SK-N-SH treated with all-trans-retinoic acid at 6 μM for 48 hours (cell line): ENCODE results near the gene MT1M.
"Not testable (repeated sequence)": the region's sequence is repeated elsewhere in the genome, so short reads cannot be mapped to it uniquely, and the experiment has no call there.

ENCODE experiments used
- ATAC-seq: fragments of 200-7000 bp; cut with Tn5 transposase; 3 replicates; pipeline ENCODE4 v1.9.1; 2020; ENCODE audit warnings: mild to moderate bottlenecking, moderate library complexity
- BACH2 ChIP-seq: fragments of 250-450 bp; sonication (Bioruptor Pico); IDR thresholded peaks from 2 replicates; pipeline ENCODE4 v1.9.0; 2021; ENCODE audit warnings: mild to moderate bottlenecking, borderline replicate concordance
- CSDC2 ChIP-seq: fragments of 250-450 bp; sonication (Bioruptor Pico); IDR thresholded peaks from 2 replicates; pipeline ENCODE4 v1.5.0; 2020; ENCODE audit warnings: mild to moderate bottlenecking, moderate library complexity
- CSRNP3 ChIP-seq: fragments of 250-450 bp; sonication (Bioruptor Pico); IDR thresholded peaks from 2 replicates; pipeline ENCODE4 v1.5.1; 2021; ENCODE audit warnings: mild to moderate bottlenecking, moderate library complexity
- ESRRG ChIP-seq: fragments of 250-450 bp; sonication (Bioruptor Pico); IDR thresholded peaks from 2 replicates; pipeline ENCODE4 v1.6.1; 2021; ENCODE audit warnings: mild to moderate bottlenecking
- GLIS3 ChIP-seq: fragments of 250-450 bp; sonication (Bioruptor Pico); IDR thresholded peaks from 2 replicates; pipeline ENCODE4 v1.5.0; 2020; ENCODE audit warnings: mild to moderate bottlenecking, moderate library complexity
- ISL1 ChIP-seq: fragments of 250-450 bp; sonication (Bioruptor Pico); IDR thresholded peaks from 2 replicates; pipeline ENCODE4 v2.1.2; 2022; ENCODE audit warnings: mild to moderate bottlenecking, moderate library complexity
- PATZ1 ChIP-seq: fragments of 250-450 bp; sonication (Bioruptor Pico); IDR thresholded peaks from 2 replicates; pipeline ENCODE4 v1.8.0; 2020; ENCODE audit warnings: mild to moderate bottlenecking, moderate library complexity, borderline replicate concordance
- PPARA ChIP-seq: fragments of 250-450 bp; sonication (Bioruptor Pico); IDR thresholded peaks from 2 replicates; pipeline ENCODE4 v1.5.0; 2020; ENCODE audit warnings: mild to moderate bottlenecking, borderline replicate concordance
- RARB ChIP-seq: fragments of 250-450 bp; sonication (Bioruptor Pico); IDR thresholded peaks from 2 replicates; pipeline ENCODE4 v1.8.0; 2021; ENCODE audit warnings: mild to moderate bottlenecking, moderate library complexity
- SNAI2 ChIP-seq: fragments of 250-450 bp; sonication (Bioruptor Pico); IDR thresholded peaks from 2 replicates; pipeline ENCODE4 v1.5.0; 2020; ENCODE audit warnings: mild to moderate bottlenecking, moderate library complexity
- TCF4 ChIP-seq: fragments of 250-450 bp; sonication (Bioruptor Pico); IDR thresholded peaks from 2 replicates; pipeline ENCODE4 v1.8.0; 2021; ENCODE audit warnings: mild to moderate bottlenecking, moderate library complexity, borderline replicate concordance
- TOX ChIP-seq: fragments of 250-450 bp; sonication (Bioruptor Pico); IDR thresholded peaks from 2 replicates; pipeline ENCODE4 v1.8.0; 2021; ENCODE audit warnings: mild to moderate bottlenecking, moderate library complexity, borderline replicate concordance
- TSHZ2 ChIP-seq: fragments of 250-450 bp; sonication (Bioruptor Pico); IDR thresholded peaks from 2 replicates; pipeline ENCODE4 v1.5.0; 2020; ENCODE audit warnings: mild to moderate bottlenecking, moderate library complexity
- ZNF565 ChIP-seq: fragments of 450-650 bp; formaldehyde crosslinking; conservative IDR thresholded peaks from 2 replicates; pipeline ENCODE4 v1.5.0; 2020; ENCODE audit warnings: low read depth, mild to moderate bottlenecking, moderate library complexity
- ZNF70 ChIP-seq: fragments of 450-650 bp; formaldehyde crosslinking; IDR thresholded peaks from 2 replicates; pipeline ENCODE4 v1.5.0; 2020; ENCODE audit warnings: mild to moderate bottlenecking, moderate library complexity
- ZNF8 ChIP-seq: fragments of 450-650 bp; formaldehyde crosslinking; IDR thresholded peaks from 2 replicates; pipeline ENCODE4 v1.5.0; 2020; ENCODE audit warnings: mild to moderate bottlenecking, moderate library complexity
- TF ChIP-seq, protein P1 (sequence below): fragments of 250-450 bp; sonication (Bioruptor Pico); IDR thresholded peaks from 2 replicates; pipeline ENCODE4 v1.8.0; 2021; ENCODE audit warnings: low read depth, mild to moderate bottlenecking, moderate library complexity, borderline replicate concordance

MT1M gene

DNA sequence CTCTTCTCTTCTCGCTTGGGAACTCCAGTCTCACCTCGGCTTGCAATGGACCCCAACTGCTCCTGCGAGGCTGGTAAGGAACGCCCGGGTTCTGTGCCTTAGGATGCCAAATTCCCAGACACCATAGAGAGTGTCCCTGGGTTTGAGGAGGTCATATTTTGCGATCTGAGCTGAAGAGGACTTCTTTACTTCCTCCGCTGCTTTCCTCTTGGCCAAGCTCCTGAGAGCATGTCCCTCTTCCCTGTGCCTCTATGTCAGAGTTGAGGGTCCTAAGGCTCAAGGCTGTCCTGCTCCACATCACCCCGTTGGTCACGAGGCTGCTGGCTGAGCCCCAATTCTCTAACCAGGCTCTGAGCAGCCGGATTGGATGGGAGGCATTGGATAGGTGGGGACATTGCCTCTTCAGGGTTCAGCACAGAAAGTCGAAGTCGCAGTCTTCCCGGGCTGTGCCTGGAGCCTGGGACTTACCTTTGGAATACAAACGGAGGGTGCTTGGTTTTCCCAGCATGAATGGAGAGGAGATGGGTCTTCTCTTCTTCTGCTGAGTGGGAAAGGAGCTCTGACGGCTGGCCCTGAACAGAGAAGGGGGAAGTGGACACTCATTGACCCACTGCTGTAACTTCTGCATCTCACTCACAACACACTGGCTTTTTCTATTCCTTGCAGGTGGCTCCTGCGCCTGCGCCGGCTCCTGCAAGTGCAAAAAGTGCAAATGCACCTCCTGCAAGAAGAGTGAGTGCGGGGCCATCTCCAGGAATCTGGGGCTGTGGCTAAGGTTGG, 37.6 kb downstream of the MT1M start:
- ATAC-seq, result no peak
- TF ChIP-seq CSRNP3 (CRISPR knock-in tag) (no peak), RARB (CRISPR knock-in tag) (no peak), ZNF8 (CRISPR knock-in tag) (no peak), ESRRG (CRISPR knock-in tag) (no peak)

- ATAC-seq, result no peak
- no peak for TF ChIP-seq RARB (CRISPR knock-in tag)
- TF ChIP-seq TSHZ2 (CRISPR knock-in tag), result no peak
- no peak for TF ChIP-seq ZNF70 (CRISPR knock-in tag)
- TF ChIP-seq ZNF8 (CRISPR knock-in tag), result no peak
- TF ChIP-seq BACH2 (CRISPR knock-in tag), result no peak
- TF ChIP-seq ESRRG (CRISPR knock-in tag), result no peak
- no peak for TF ChIP-seq TOX (CRISPR knock-in tag)
- TF ChIP-seq SNAI2 (CRISPR knock-in tag), result no peak
- no peak for TF ChIP-seq ZNF565 (CRISPR knock-in tag)
- TF ChIP-seq PPARA (CRISPR knock-in tag), result no peak
- TF ChIP-seq PATZ1 (CRISPR knock-in tag), result no peak
- TF ChIP-seq, all 23 proteins: peak for 0
These were observed 38.1 kb downstream of the MT1M start for GRCh38 chr16:56670620-56670934.

DNA sequence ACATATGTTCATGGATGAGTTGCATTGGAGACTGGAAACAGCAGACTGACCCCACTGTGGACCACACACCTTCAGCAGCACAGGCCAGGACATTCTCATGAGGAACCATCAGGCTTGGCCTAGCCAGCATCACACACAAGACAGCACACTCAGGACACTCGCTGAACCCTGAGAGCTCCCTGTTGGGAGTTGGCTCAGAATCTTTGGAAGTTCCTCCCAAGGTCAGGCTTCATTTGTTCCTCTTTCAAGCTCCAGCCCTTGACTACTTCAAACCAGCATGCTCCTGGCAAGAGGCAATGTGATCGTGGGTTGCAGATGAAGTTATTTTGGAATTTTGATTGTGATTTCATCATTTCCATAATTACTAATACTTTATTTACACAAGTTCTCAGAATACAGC, 39.2 kb downstream of the MT1M start:
- ATAC-seq, result not testable (repeated sequence)

DNA sequence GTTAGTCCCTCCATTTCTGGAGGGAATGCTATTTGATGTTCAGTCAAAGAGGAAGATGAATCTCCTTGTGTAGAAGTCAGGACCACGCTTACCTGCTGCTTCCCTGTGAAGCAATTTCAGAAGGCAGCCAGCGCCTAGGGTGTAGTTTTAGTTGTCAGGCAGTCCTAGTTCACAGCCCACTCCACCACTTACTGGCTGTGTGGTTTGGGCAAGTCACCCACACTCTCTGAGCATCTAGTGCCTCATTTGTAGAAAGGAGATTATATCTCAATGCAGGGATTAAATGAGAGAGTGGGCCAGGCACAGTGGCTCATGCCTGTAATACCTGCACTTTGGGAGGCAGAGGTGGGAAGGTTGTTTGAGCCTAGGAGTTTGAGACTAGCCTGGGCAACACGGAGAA, 39.7 kb downstream of the MT1M start:
- ATAC-seq, result not testable (repeated sequence)

DNA sequence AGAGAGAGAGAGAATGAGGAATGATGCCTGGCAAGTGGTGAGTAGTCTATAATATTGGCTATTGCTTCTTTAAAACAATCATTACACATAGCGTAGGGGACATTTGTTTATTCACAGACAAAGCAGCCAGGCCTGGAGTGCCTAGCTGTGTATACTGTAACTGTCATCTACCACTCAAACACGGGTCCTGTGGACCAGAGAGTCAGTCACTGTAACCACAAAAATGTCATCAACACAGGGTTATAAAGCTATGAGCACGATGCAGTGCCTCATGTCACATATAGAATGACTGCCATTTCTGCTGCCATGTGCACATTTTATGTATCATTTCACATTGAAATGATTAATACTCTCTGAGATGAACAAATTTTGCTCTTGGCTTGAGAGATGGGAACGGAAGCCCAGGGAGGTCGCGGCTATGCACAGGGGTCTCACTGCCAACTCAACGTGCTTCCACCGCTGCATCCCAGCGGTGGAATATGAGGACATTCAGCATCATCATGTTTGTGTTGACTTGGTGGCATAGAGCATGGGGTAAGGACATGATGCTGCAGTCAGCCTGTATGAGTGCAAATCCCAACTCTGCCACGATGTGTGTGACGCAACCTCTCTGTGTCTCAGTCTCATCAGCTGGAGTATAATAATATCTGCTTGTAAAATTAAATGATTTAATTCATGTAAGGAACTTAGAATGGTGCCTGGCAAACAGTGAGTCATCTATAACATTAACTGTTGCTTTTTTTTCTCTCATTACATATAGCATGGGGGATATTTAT, 40.5 kb downstream of the MT1M start:
- TF ChIP-seq, protein P1, sequence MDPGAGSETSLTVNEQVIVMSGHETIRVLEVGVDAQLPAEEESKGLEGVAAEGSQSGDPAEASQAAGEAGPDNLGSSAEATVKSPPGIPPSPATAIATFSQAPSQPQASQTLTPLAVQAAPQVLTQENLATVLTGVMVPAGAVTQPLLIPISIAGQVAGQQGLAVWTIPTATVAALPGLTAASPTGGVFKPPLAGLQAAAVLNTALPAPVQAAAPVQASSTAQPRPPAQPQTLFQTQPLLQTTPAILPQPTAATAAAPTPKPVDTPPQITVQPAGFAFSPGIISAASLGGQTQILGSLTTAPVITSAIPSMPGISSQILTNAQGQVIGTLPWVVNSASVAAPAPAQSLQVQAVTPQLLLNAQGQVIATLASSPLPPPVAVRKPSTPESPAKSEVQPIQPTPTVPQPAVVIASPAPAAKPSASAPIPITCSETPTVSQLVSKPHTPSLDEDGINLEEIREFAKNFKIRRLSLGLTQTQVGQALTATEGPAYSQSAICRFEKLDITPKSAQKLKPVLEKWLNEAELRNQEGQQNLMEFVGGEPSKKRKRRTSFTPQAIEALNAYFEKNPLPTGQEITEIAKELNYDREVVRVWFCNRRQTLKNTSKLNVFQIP, result no peak
- TF ChIP-seq ISL1 (CRISPR knock-in tag) (no peak), TCF4 (no peak), CSDC2 (CRISPR knock-in tag) (no peak), BACH2 (CRISPR knock-in tag) (no peak), TSHZ2 (CRISPR knock-in tag) (no peak), GLIS3 (CRISPR knock-in tag) (no peak)
- TF ChIP-seq, all 23 proteins: peak for 0
- no peak for ATAC-seq
